HG03342 (cell line): ENCODE measurements around the gene EIF4B.
"Not testable (repeated sequence)": the region's sequence is repeated elsewhere in the genome, so short reads cannot be mapped to it uniquely, and the experiment has no call there.

Experiments
- ATAC-seq: cut with Tn5 transposase; IDR thresholded peaks from one replicate; pipeline ENCODE4 v1.9.1; 2021; ENCODE audit warnings: mild to moderate bottlenecking, moderate library complexity; ENCODE audit not compliant: unreplicated experiment

Gene EIF4B

GRCh38 chr12:53005986-53006809 is at the start of gene EIF4B:
TSS of gene EIF4B (plus strand) at chr12:53006456. CDS start at chr12:53006484, 28 bp downstream.
- peak; percentile 92 for ATAC-seq

GRCh38 chr12:52956987-52957386 is 49.3 kb upstream of the EIF4B start:
- no peak for ATAC-seq

GRCh38 chr12:52964556-52965336 is 41.5 kb upstream of the EIF4B start:
- no peak for ATAC-seq

- no peak for ATAC-seq
Measured at GRCh38 chr12:52965337-52965731, 40.9 kb upstream of the EIF4B start.

- ATAC-seq = no peak
Measured at GRCh38 chr12:52969166-52969795, 37.0 kb upstream of the EIF4B start.

- ATAC-seq = no peak
Measured at GRCh38 chr12:52969828-52970569, 36.3 kb upstream of the EIF4B start.

GRCh38 chr12:52971679-52972329 is 34.5 kb upstream of the EIF4B start:
- ATAC-seq = no peak

GRCh38 chr12:52975204-52975603 is 31.1 kb upstream of the EIF4B start:
- ATAC-seq = no peak

- no peak for ATAC-seq
Measured at GRCh38 chr12:52975820-52976573, 30.3 kb upstream of the EIF4B start.

- no peak for ATAC-seq
Measured at GRCh38 chr12:52976574-52977071, 29.6 kb upstream of the EIF4B start.

- no peak for ATAC-seq
Measured at GRCh38 chr12:52977170-52977569, 29.1 kb upstream of the EIF4B start.

GRCh38 chr12:52980096-52980649 is 26.1 kb upstream of the EIF4B start:
- ATAC-seq = no peak

GRCh38 chr12:52980650-52981423 is 25.4 kb upstream of the EIF4B start:
- ATAC-seq = no peak

GRCh38 chr12:52984136-52984535 is 22.1 kb upstream of the EIF4B start:
- ATAC-seq = no peak

GRCh38 chr12:52988898-52989297 is 17.4 kb upstream of the EIF4B start:
- ATAC-seq = no peak

- ATAC-seq = no peak
Measured at GRCh38 chr12:52990206-52990605, 16.1 kb upstream of the EIF4B start.

- ATAC-seq = not testable (repeated sequence)
Measured at GRCh38 chr12:52992240-52992639, 14.0 kb upstream of the EIF4B start.
